Measurements from ENCODE around the gene TBX18. TPM values are rescaled to one million over a fixed set of nuclear protein-coding genes. Genes with fewer than 3 reads are reported as not detected.

Gene TBX18
- total RNA-seq, 4 donors from 2014 or later = 21.9 to 34.4 (median 30.3) TPM

DNA sequence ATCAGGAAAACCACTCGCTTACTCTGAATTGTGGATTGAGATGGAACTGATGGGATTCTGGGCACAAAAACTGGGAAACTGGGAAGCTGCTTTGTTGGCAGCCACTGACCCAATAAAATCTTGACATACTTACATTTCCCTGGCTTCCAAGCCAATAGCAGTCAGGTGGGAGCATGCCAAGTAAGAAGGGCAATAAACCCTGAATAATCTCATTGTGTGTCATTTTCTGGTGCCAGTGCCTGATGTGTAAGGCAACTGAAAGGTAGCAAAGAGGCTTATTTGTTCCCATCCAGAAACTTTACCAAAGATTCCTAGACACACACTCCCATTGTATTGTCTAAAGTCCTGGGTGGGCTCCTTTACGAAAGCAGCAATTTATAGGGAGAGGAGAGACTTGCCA lies 93.2 kb downstream of the TBX18 start:
- TF ChIP-seq, protein P1, sequence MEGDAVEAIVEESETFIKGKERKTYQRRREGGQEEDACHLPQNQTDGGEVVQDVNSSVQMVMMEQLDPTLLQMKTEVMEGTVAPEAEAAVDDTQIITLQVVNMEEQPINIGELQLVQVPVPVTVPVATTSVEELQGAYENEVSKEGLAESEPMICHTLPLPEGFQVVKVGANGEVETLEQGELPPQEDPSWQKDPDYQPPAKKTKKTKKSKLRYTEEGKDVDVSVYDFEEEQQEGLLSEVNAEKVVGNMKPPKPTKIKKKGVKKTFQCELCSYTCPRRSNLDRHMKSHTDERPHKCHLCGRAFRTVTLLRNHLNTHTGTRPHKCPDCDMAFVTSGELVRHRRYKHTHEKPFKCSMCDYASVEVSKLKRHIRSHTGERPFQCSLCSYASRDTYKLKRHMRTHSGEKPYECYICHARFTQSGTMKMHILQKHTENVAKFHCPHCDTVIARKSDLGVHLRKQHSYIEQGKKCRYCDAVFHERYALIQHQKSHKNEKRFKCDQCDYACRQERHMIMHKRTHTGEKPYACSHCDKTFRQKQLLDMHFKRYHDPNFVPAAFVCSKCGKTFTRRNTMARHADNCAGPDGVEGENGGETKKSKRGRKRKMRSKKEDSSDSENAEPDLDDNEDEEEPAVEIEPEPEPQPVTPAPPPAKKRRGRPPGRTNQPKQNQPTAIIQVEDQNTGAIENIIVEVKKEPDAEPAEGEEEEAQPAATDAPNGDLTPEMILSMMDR (IDR thresholded peaks at IDR 0.05; ENCODE audit: low read depth) = no peak

DNA sequence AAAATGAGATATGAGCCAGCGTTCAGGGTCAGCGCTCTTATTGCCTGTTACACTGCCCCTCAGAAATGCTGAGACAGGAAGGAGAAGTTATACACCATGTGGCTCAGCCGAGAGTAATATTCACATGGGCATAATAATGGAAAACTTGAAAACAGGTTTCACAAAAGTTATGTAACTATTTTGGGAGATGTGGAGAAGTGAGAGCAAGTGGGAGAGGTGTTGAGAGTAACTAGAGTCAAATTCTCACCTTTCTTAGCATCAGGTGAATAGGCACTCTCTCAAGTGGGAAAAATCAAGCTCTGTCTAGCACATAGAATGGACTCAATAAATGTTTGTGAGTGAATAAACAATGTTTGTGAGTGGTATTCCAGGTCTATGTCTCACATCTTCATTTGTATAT lies 94.5 kb downstream of the TBX18 start:
- TF ChIP-seq, protein P1 (IDR thresholded peaks at IDR 0.05; ENCODE audit: low read depth) = no peak

DNA sequence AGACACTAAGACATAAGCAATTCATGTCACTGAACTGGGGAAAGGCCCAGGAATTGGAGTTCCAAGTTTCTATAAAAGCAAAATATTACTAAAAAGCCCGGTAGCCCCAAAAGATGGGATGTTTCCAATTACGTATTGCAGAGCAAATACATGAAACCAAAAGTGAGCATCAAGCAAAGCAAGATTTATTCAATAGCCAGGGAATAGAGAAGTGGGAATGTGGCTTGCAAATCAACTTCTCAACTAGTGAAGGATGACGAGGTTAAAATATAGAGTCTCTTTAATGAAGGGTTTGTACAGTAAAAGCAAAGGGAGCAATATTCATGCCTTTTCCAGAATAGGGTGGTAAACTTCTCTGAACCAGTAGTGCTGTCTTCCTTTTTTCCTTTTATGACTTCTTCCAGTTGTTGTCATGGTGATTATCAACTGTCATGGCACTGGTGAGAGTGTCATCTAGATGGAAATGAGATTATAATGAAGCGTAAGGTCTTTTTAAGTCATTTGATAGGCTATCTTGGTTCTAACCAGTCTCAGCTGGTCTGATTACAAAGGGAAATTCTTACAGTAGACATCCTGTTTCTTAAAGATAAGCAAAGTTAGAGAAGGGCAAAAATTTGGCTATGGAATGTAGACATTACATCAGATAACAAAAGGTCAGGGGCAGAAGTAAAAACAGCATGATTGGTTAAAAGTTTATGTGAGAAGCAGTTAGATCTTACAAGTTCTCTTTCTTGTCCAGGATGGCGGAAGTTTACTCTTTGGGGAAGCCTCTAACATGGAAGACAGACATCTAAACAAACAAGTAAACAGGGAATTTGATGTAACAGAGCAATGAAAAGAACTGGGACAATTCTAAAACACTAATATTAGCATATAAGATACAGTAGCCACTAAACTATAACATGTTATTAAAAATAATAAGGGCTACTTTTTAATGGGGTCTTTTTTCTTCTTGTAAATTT lies 96.9 kb downstream of the TBX18 start:
- TF ChIP-seq, protein P1 (IDR thresholded peaks at IDR 0.05; ENCODE audit: low read depth) = no peak

DNA sequence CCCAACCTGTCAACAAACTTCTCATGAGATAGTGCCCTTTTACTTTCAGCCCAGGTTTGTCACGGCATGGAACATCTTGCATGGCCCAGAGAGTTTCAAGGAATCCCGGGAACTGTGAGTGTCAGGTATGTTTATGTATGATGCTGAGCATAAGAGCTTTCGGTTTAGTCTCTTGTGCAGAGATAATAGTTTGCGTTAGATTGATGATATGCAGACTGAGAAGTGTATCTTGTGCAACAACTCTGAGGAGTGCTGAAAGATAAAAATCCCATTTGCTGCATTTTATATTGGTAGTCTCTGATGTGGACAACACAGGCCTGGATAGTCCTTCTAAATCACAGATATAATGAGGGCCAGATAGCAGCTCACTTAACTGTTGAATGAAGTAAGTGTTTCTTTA lies 99.0 kb downstream of the TBX18 start:
- TF ChIP-seq, protein P1 (IDR thresholded peaks at IDR 0.05; ENCODE audit: low read depth) = no peak

DNA sequence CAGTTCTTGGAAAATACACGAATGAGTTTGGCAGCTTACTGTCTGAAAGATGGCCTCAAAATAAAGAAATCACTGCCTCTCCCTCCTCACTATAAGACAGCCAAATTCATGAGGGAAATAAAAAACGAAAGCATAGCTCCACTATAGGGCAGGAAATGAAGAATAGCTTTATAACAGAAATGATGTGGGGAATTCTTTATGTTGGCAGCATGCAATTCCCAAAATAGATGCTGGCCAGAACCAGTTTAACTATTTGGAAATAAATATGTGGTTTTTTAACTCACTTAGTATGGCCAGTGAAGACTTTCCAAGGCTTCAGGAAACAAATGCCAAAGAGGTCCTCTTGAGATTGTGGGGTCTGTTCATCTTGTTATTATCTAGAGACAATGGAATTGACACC lies 100.5 kb downstream of the TBX18 start:
- TF ChIP-seq, protein P1 (IDR thresholded peaks at IDR 0.05; ENCODE audit: low read depth) = no peak

DNA sequence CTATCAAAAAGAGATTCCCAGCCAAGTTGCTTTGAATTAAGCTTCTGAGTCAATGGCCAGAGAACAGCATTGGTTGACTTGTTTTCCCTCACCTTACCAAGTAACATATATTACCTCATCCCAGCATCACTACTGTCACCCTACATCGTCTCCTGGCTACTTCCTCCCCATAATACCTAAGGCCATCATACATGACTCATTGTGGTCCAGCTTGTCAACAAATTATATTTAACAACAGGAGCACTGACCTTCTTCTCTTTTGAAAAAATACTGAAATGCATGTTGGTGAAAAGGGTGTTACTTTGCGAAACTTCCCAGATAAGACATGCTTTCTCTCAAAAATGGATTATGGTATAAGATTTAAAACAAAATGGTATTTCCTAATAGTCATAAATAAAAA lies 106.9 kb downstream of the TBX18 start:
- TF ChIP-seq, protein P1 (IDR thresholded peaks at IDR 0.05; ENCODE audit: low read depth) = no peak

DNA sequence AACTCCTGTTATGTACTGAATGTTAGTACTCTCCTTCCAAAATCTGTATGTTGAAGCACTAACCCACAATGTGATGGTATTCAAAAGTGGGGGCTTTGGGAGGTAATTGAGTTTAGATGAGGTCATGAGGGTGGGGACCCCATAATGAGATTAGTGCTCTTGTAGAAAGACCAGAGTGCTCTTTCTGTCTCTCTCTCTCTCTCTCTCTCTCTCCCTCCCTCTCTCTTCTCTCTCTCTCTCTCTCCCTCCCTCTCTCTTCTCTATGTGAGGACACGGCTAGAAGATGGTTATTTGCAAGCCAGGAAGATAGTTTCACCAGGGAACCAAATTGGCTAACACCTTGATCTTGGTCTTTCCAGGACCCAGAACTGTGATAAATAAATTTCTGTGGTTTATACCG lies 107.4 kb downstream of the TBX18 start:
- TF ChIP-seq, protein P1 (IDR thresholded peaks at IDR 0.05; ENCODE audit: low read depth) = no peak

Measured in subcutaneous adipose tissue (tissue), 4 donors.